Embryonic facial prominence (tissue), 1 donor: Measurements from ENCODE around the gene WWOX.

ENCODE experiments used
- DNase-seq: peaks from one replicate; pipeline ENCODE4 v3.0.0-alpha.2; 2016; ENCODE audit errors: extremely low spot score

The WWOX gene

DNA sequence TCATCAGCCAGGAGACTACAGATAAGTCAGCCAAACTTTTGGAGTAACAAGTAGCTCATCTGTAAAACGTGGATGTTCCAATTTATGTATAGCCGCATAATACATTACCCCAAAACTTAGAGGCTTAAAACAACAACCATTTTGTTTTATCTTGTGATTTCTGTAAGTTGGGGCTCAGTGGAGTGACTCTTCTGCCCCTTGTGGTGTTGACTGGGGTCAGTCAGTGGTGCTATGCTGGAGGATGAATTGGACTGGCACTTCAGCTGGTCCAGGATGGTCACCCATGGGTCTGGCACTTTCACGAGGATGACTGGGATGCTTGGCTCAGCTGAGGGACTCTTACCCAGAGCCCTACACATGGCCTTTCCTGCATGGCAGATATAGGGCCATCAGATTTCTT is 172.5 kb downstream of the WWOX start:
- no peak for DNase-seq

- no peak for DNase-seq
These were observed 175.3 kb downstream of the WWOX start for GRCh38 chr16:78274771-78275170.

GRCh38 chr16:78275420-78275819 is 176.0 kb downstream of the WWOX start:
- DNase-seq: no peak

DNA sequence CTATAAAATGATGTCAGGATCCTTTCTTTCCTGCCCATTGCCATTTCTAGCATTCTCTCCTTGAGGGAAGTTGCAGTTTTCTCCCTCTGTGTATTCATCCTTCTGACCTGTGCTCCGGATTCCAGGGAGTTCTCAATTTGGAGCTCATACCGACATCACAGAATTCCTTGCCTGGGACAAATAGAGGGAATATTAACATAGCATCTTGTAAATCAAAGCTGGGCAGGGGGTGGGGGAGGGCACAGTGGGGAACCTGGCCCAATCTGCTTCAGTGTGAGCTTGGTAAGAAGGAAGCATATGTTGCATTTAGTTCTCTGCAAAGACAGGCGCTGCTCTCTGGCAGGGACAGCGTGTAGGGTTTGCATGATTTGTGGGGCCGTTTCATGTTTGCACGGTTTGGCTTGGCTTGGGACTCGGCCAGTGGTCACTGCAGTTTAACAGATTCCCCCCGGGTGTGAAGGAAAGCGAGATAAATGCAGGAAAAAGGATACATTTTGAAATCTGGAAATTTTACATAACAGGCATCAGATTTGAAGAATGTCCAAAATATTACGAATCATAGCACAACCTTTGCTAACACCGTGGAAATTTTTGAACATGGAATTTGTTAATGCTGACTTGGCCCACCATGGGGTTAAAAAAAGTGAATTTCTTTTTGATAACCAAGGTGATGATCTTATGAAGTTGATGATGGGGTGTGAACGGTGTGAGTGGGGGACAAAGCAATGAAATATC is 178.0 kb downstream of the WWOX start:
- DNase-seq: no peak

DNA sequence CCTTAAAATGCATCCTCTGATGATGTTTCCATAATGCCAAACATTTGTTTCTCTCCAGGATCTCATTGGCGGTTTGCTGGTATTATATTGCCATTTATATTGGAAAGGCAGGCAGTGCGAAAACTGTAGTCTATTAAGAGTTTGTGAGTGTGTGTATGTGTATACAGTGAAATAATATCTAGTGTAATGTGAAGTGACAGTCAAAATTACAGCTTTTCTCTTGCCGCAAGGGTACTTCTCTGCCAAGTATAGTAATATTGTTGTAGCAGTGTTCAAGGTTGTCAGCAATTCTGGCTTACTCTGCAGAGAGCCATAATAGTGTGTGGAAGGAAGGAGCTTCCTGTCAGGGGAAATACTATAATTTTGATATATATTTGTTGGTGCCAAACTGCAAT is 178.6 kb downstream of the WWOX start:
- no peak for DNase-seq

GRCh38 chr16:78281115-78281514 is 181.7 kb downstream of the WWOX start:
- no peak for DNase-seq

- no peak for DNase-seq
These were observed 184.2 kb downstream of the WWOX start for GRCh38 chr16:78283548-78284251.

DNA sequence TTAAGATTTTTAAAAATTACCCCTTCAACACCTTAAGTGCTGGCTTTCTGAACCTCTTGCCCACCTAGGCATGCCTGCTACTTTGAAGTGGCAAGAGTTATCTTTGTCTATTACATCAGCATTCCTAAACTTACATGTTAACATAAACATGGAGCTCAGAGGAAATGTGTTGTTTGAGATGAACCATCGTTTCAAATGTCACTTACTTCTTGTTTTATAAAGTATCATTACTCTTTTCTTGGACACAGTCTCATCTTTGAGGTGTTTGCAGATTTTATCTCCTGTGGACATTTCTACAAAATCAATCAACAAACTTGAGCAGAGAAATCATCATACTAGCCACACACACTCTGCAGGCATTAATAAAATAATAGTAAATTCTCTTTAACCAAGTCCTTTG is 184.9 kb downstream of the WWOX start:
- no peak for DNase-seq

GRCh38 chr16:78284957-78285434 is 185.5 kb downstream of the WWOX start:
- DNase-seq: no peak

DNA sequence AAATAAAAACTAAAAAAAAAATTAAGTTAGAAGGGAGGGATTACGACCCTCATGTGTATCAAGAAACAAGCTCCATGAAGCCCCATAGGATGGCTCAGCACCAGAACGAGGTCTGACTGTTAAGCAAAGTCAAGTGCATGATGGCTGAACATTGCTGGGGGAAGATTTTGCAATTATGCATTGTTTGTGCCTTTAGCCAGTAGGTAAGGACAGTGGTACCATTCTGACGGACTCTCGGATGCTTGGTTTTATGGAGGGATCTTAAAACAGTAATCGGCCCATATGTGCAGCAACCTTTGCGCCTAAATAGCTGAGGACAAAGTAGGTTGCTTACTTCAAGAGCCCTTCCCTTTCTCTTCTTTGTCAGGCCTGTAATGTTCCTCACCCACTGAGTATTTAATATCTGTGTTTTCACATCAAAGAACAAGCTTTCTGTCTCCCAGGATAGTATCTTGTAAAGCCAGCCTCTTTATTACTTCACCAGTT is 186.0 kb downstream of the WWOX start:
- DNase-seq: no peak

- no peak for DNase-seq
These were observed 186.6 kb downstream of the WWOX start for GRCh38 chr16:78286065-78286464.

GRCh38 chr16:78288888-78289287 is 189.4 kb downstream of the WWOX start:
- DNase-seq: no peak

- no peak for DNase-seq
These were observed 189.9 kb downstream of the WWOX start for GRCh38 chr16:78289373-78289772.

DNA sequence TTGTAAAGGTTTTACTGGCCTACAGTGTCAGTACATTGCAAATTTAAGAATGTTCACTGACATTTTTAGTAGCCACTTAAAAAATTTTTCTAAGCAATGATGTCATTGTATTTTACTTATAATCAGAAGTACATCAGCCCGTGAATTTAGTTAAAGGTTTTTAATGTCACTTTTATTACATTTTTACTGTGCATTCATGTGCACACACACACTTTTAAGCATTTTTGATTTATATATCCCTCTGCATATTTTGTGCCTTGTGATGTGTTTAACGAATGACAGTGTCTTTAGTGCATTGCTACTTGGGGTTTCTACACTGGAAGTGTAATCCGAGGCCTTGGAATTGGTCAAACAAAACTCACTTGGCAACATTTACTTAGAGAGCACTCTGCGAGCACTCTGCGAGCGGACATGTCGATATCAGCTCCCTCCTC is 190.4 kb downstream of the WWOX start:
- no peak for DNase-seq

GRCh38 chr16:78290395-78290794 is 190.9 kb downstream of the WWOX start:
- DNase-seq: no peak

DNA sequence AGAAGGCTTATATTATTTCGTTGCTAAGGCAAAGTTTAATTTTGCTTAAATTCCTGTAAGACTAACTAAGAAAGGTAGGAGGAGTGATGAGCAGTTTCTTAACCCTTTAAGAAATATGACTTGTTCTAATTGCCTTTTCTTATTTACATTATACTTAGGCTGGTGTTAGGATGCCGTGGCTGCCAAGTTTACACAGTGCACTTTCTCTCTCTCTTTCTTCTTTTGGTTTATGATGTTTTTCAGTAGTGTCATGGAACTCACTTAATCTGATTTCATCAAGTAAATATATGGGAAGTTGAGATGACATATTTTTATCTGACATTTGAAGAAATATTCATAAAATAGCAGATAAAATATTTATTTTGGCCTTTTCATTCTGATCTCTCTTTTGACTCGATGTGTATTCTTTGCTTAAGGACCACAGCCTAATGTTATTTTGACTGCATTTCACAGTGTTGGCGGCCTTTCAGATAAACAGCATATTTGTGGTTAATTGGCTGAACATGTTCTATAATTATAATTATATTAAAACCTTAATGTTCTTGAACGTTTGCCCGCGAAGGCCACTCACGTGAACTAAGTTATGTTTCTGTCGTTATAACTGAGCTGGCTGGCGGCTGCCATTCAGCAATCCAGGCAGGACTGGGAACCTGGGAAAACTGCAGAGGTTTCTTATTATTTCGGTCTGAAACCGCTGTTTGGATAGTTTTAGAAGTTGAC is 191.6 kb downstream of the WWOX start:
- DNase-seq: peak; percentile 22

DNA sequence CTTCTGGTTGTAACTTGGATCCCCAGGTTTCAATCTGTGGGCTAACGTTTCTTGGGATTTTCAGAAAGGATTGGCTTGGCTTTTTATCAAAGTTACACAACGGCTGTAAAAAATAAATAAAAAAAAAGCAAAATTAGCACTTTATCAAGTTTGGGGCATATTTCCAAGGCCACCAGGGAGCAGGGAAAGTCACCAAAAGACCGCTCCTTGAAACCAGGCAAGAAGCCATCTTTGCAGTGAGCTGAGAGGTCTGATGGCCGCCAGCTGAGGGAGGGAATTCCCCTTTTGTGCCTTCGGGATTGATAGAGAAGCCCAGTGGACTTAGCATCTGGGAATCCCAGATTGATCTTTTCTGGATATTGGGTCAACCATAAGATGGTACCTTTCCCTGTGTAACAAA is 192.2 kb downstream of the WWOX start:
- DNase-seq: no peak

GRCh38 chr16:78292086-78292843 is 192.8 kb downstream of the WWOX start:
- DNase-seq: no peak

DNA sequence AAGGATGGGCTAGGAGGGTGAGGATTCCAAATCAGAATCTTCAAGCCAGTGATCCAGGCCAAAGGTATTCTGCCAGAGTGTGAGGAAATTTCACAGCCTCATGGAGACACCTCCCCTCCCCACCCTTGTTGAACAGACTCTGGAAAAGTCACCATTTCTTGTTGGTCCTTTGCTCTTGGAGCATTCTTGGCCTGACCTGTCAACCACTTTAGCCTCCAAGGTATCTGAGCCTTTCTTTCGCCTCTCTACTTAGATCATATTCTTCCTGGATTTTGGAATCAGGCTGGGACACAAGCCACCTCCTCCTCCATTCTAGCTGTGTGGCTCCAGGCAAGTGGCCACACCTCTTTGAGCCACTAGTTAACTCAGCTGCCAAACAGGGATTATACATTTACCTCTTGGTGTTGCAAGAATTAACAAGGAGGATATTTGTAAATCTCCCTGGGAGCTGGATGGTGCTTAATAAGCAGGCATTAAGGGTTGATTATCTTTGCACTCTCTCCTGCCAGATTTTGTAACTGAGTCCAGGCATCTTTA is 193.5 kb downstream of the WWOX start:
- no peak for DNase-seq

DNA sequence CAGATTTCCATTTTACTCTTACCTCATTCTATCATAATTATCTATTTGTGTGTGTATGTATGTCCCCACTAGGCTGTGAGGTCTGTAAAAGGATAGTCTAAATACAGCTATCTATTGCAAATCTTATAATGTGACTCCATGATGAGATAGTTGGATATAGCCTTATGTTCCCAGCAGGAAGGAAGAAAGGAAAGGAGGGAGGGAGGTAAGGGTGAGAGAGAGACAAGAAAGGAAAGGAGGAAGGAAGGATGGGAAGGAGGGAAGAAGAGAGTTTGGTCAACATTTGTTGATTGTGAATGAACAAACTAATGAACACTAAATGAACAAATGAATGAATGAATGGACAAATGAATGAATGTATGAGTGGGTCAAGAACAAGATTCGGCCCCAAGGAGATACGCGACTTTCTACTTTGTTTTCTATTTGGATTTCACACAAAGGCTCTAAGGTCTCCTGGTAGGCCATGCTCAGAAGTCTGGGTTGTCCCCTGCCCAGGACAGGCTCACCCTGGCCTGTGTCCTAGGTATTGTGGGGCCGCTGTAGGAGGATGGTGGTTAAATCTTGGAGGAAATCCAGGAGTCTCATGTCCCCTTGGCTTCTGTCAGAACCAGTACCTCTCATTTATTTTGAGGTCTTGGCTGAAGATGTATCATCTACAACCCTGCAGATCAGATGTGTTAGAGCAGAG is 195.2 kb downstream of the WWOX start:
- no peak for DNase-seq
